Left kidney (tissue), 2 donors: ENCODE measurements around the gene MYO7A. TPM values are rescaled to one million over a fixed set of nuclear protein-coding genes. Genes with fewer than 3 reads are reported as not detected.

Experiments
- DNase-seq: peaks from one replicate; pipeline ENCODE4 v3.0.0-alpha.2; 2013
- polyA plus RNA-seq: library from polyadenylated mRNA; unstranded; fragments of 120-200 nt; gene quantifications from one replicate; pipeline ENCODE4 v1.2.1, GENCODE V29; 2013; ENCODE audit not compliant: insufficient read length

The MYO7A gene
- polyA plus RNA-seq, 1 donor, result 3.7 TPM

DNA sequence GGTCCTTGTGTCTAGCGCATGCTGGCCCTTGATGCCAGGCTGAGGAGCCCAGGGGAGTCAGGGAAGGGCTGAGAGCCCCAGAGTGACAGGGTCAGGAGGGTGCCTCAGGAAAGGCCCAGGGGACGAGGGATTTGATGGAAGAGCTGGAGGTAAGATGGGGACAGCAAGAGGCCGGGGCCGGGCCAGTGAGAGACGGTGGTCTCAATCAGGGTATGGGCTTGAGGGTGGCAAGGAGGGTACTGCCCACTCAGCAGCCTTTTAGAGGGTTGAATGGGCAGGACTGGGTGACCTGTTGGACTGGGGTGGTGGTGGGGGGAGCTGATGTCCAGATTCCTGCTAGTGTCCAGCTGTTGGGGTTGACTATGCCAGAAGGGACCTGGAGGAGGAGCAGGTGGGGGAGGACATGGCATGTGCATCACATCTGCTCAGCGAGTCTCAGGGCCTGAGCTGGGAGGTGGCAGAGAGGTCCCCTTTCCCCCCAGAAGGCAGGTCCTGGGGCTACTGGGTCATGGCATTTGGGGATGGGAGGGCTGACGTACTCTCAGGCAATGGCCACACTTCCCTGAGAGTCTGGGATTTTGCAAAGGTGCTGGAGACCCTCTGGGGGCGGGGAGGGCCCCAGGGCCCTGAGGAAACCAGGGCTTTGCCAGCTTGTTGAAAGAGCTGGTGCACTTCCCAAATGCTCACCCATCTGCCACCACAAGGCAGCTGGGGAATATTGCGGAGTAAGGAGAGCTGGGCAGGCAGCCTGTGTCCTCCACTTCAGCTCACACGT, 18.4 kb downstream of the MYO7A start:
- DNase-seq, result no peak

GRCh38 chr11:77147036-77147315, 18.9 kb downstream of the MYO7A start:
- no peak for DNase-seq

DNA sequence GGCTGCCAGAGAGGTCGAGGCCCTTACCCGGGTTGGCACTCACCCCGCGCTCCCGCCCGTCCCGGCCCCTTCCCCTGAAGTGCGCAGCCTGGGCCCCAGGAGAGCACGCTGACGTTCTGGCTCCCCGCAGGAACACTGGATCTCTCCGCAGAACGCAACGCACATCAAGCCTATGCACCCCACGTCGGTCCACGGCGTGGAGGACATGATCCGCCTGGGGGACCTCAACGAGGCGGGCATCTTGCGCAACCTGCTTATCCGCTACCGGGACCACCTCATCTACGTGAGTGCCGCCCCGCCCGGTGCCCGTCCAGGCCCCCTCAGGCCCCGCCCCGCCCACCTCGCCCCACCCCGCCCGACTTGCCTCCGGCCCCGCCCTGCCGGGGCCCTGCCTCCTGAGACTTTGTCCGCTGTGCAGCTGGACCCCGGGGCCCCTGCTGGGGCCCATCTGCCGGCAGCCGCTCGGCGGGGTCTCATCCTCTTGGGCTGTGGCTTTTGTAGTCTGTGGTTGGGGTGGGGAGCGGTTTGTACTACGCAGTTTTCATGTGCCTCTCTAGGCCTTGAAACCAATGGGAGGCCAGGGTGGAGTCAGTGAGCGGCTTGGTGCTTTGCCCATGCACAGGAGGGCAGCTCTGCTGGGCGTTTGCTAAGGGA, 19.7 kb downstream of the MYO7A start:
- no peak for DNase-seq

DNA sequence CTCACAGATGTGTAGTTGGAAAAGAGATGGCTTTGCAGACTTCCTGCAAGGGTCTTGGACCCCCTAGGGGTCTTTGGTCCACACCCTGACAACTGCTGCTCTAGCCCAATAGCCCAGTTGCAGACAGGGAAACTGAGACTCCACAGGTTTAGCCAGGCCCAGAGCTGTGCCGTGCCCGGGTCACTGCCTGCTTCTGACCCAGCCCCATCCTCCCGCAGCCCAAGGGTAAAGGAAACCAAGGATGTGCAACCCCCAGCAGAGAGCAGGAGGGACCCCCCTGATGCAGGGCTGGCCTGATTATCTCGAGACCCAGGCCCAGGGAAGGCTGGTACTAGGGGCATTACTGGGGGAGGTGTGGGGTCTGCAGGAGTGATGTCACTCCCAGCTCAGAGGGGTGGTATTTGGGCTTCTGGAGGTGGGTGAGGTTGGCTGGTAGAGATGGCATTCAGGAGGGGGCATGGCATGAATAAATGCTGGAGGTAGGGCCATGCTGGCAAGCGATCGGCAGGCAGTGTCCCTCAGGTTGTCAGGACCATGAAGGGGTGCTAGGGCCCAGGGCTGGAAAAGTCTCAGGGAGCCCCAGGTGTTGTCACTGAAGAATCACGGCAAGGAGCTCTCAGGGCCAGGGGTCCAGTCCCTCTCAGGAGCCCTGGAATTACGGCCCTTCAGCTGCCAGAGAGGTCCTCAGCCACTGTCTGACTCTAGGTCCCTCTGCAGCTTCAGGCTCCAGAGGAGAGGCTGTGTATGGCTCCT, 21.1 kb downstream of the MYO7A start:
- no peak for DNase-seq

GRCh38 chr11:77149716-77150392, 21.8 kb downstream of the MYO7A start:
- no peak for DNase-seq

DNA sequence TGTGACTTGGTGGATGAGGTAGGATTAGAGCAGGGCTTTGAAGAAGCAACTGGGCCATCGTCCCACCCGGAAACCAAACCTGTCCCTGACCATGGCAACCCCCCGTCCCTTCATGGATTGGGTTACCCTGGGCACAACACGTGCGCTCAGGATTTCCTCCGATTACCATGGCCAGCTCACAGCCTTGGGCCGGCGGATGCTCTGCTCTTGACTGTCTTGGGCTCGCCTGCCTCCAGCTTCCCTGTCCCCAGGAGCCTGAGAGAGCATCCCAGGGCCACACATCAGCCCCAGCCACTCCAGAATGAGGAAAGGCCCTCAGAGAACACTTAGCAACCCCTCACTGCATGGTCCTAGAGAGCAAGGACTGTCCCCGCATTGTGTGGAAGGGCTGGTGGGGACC, 22.8 kb downstream of the MYO7A start:
- no peak for DNase-seq

- no peak for DNase-seq
These were observed 23.9 kb downstream of the MYO7A start for GRCh38 chr11:77151804-77152509.

- no peak for DNase-seq
These were observed 24.8 kb downstream of the MYO7A start for GRCh38 chr11:77152846-77153245.

- no peak for DNase-seq
These were observed 25.5 kb downstream of the MYO7A start for GRCh38 chr11:77153276-77154185.

DNA sequence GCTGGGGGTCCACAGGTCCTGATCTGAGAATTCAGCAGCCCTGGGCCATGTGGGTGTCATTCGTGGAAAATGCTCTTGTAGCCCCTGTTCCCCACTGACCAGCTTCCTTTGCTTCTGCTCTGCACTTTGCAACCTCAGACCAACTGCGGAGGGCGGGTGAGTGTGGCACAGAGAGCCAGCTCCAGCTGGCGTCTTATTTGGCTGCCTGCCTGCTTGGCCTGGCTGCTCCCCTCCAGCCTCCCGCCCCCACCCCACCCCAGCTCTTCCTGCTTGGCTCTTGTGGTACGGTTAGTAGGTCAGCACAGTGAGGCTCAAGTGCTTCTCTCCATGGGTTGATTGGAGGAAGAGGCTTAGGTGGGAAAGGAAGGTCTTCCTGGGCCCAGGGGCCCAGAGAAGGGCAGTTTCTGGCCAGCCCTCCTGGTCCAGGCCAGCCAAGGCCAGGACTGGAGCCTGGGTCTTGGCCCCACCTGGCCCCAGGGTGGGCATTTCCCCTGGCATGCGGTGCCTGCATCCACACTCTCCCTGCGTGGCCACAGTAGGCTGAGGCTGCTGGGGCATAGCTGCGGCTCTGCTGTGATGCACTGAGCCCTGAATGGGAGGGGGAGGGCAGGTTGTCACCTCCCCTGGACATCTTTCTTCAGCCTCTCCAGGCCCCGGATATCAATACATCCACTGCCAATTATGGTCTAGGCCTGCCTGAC, 26.5 kb downstream of the MYO7A start:
- DNase-seq, result no peak

DNA sequence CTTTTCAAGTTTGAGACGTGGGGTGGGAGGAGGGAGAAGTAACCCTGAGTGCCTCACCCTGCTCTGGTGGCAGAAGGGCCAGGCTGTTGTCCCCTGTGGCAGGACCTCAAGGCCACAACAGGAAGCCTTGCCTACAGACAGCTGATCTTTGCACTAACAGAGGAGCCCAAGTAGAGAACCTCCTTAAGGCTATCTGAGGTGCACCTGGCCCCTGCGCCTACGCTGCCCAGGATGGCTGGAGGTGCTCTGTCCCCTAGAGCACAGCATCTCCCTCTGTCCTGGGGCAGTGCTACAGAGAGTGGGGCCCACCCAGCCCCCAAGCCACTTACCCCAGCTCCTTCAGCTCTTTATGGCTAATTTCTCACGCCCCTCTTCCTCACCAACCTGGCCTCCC, 27.0 kb downstream of the MYO7A start:
- DNase-seq, result no peak

- no peak for DNase-seq
These were observed 27.6 kb downstream of the MYO7A start for GRCh38 chr11:77155556-77156130.

GRCh38 chr11:77156396-77157195, 28.6 kb downstream of the MYO7A start:
- no peak for DNase-seq

DNA sequence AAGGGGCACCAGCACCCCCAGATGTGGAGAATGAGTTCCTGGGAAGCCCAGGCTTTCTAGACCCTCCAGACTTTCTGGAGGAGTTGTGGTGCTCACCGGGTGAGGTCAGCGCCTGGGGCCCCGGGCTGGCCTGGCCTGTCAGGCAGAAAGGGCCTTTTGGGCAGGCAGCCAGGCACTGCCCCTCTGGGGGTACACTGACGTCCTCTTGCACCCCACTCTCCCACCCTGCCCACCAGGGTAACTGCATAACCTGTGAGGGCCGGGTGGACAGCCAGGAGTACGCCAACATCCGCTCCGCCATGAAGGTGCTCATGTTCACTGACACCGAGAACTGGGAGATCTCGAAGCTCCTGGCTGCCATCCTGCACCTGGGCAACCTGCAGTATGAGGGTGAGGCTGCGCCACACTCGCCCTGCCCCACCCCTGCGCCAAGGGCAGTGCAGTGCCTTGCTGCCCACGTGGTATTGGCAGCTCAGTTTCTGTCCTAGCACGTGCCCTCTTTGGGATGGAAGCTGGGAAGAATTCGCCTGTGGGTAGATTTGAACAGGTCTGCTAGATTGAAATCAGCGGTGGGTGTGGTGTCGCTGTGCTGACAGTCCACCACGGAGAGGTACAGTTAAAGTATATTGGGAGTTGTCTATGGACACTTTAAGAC, 30.1 kb downstream of the MYO7A start:
- DNase-seq, result no peak

DNA sequence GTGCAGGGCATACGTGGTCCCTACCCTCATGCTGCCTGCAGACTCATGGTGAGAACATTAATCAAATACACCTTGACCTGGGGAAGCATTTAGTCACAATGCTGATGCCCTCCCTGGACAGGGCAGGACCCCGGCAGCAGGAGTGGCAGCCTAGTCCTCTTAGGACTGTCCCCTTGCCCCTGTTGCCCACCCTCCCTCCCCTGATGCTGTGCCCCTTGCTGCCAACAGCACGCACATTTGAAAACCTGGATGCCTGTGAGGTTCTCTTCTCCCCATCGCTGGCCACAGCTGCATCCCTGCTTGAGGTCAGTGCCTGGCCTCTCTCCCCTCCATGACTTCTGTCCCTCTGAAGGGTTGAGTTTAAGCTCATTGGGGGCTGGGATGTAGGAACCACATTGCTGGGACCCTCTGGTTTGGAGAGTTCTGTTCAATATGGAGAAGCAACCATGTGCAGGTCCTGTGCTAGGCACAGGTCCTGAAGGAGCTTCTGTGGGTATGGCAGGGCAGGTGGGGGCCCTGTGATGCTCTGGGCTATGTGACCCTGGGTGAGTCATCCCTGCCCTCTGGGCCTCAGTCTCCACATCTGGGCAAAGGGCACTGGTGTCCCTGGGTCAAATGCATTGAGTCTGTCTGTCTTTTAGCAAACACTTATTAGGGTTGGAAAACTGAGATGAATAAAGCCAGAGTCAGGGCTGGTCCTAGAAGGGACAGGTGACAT, 31.3 kb downstream of the MYO7A start:
- no peak for DNase-seq

DNA sequence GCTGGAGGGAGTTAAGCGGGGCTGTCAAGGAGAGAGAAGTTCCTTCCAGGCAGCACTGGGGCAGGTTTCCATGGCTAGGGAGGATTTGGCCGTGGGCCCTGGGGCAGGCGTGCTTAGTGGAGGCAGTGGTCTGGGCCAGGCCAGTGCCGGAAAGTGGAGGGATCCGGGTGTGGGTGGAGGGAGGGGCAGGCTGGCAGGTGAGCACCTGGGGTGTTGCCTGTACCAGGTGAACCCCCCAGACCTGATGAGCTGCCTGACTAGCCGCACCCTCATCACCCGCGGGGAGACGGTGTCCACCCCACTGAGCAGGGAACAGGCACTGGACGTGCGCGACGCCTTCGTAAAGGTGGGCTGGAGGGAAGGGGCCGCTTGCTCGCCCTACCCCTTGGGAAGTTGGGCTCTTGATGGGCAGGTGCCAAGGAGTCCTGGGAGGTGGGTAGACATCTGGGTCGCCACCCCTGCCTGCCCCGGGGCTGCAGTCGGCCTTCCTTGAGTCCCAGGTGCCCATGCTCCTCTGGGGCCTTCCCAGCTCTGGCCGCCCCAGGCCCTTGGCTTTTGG, 32.0 kb downstream of the MYO7A start:
- no peak for DNase-seq

GRCh38 chr11:77163271-77163670, 35.2 kb downstream of the MYO7A start:
- no peak for DNase-seq

DNA sequence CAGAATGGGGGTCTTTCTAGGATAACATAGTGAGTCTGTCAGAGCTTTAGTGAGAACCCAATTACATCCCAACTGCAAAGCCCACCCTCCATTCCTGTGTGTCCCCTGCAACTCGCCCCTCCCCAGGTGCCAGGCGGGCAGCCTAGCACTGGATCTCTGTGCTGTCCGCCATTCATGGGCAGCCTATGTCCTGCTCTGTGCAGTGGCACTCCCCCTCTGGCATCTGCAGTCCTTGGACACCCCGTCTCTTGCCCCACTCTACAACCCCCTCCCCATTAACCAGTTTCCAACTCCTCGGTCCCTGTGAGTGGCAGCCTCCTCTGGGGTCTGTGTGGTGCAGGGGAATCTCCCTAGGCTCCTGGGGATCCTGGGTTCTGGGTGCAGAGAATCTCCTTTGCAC, 37.0 kb downstream of the MYO7A start:
- DNase-seq, result no peak
